WERI-Rb-1 (cell line): ENCODE results near the gene DAO.

ENCODE experiments used
- DNase-seq: peaks from one replicate; pipeline ENCODE4 v3.0.0-alpha.2; 2020
- H3K27ac ChIP-seq: fragments of 250-450 bp; sonication (Bioruptor Pico); 2 replicates; pipeline ENCODE4 v1.5.1; 2020; ENCODE audit warnings: mild to moderate bottlenecking, moderate library complexity
- H3K27me3 ChIP-seq: fragments of 250-450 bp; sonication (Bioruptor Pico); 2 replicates; pipeline ENCODE4 v1.5.1; 2021; ENCODE audit warnings: mild to moderate bottlenecking, low read depth, moderate library complexity; ENCODE audit not compliant: insufficient read depth, severe bottlenecking
- H3K36me3 ChIP-seq: fragments of 250-450 bp; sonication (Bioruptor Pico); 2 replicates; pipeline ENCODE4 v1.5.1; 2020; ENCODE audit warnings: mild to moderate bottlenecking, moderate library complexity
- H3K4me3 ChIP-seq: 2 replicates; pipeline ENCODE4 v1.5.1; 2011; ENCODE audit warnings: low read depth, mild to moderate bottlenecking, control low read depth, low read length
- H3K9me3 ChIP-seq: fragments of 250-450 bp; sonication (Bioruptor Pico); 2 replicates; pipeline ENCODE4 v1.5.1; 2021; ENCODE audit warnings: mild to moderate bottlenecking, moderate library complexity; ENCODE audit not compliant: severe bottlenecking
- TF ChIP-seq, protein P1 (sequence below): IDR thresholded peaks from 2 replicates; pipeline ENCODE4 v1.5.1; 2011; ENCODE audit warnings: low read depth, mild to moderate bottlenecking, control low read depth, inconsistent platforms, low read length

The DAO gene

DNA sequence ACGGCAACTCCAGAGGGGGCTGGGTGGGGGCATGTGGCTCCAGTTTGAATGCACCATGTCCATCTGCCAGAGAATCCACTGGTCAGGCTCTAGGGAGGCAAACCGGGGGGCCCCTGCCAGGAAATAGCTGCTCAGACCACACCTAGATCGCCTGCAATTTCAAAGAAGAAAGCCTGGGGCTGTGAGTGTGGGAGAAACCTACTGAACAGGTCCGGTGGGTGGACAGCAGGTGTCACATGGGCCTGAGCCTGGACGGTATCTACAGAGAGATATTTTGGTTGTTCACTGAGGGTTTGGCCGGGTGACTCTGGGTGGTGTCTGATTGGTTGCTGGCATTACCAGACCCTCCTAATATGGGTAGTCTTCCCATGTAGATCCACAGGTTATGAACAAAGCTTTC lies 32.0 kb downstream of the DAO start:
- DNase-seq = no peak
- H3K27ac ChIP-seq = no peak overlapping the region
- H3K9me3 ChIP-seq = no peaks in the 10 kb centered on the region
- no peak overlapping the region for H3K4me3 ChIP-seq
- no peaks in the 10 kb centered on the region for H3K36me3 ChIP-seq
- TF ChIP-seq, protein P1, sequence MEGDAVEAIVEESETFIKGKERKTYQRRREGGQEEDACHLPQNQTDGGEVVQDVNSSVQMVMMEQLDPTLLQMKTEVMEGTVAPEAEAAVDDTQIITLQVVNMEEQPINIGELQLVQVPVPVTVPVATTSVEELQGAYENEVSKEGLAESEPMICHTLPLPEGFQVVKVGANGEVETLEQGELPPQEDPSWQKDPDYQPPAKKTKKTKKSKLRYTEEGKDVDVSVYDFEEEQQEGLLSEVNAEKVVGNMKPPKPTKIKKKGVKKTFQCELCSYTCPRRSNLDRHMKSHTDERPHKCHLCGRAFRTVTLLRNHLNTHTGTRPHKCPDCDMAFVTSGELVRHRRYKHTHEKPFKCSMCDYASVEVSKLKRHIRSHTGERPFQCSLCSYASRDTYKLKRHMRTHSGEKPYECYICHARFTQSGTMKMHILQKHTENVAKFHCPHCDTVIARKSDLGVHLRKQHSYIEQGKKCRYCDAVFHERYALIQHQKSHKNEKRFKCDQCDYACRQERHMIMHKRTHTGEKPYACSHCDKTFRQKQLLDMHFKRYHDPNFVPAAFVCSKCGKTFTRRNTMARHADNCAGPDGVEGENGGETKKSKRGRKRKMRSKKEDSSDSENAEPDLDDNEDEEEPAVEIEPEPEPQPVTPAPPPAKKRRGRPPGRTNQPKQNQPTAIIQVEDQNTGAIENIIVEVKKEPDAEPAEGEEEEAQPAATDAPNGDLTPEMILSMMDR = no peak
- no peaks in the 10 kb centered on the region for H3K27me3 ChIP-seq

- Histone ChIP-seq H3K27me3 (no peaks in the 10 kb centered on the region), H3K36me3 (no peaks in the 10 kb centered on the region)
Observed at GRCh38 chr12:108912361-108912760, 32.5 kb downstream of the DAO start.

DNA sequence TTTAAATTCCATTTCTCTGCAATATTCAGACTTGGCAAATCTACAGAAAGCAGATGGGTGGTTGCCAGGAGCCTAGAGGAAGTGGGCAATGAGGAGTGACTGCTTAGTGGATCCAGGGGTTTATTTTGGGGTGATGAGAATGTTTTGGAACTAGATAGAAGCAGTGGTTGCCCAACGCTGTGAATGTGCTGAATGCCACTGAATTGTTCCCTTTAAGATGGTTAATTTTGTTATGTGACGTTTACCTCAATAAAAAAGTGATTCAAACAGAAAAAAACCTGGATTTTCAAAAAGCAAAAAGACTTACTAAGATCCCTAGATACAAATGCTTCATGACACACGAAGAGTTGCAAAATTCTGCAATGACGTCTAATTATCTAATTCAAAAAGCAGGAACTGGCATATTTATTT lies 34.2 kb downstream of the DAO start:
- no peak for DNase-seq
- H3K36me3 ChIP-seq = no peaks in the 10 kb centered on the region
- no peak overlapping the region for H3K27ac ChIP-seq
- TF ChIP-seq, protein P1 = no peak
- H3K9me3 ChIP-seq = no peaks in the 10 kb centered on the region
- no peaks in the 10 kb centered on the region for H3K27me3 ChIP-seq
- no peak overlapping the region for H3K4me3 ChIP-seq

More at GRCh38 chr12:108912361-108912760, 32.5 kb downstream of the DAO start:
- Histone ChIP-seq H3K4me3 (no peak overlapping the region), H3K9me3 (no peaks in the 10 kb centered on the region), H3K27ac (no peak overlapping the region)
- TF ChIP-seq, protein P1 = no peak
- DNase-seq = no peak

- no peaks in the 10 kb centered on the region for H3K9me3 ChIP-seq
- peaks cover 3% of the 10 kb centered on the region; the same call in 1 of the 2 replicates for H3K36me3 ChIP-seq
- H3K4me3 ChIP-seq = no peak overlapping the region
- H3K27me3 ChIP-seq = no peaks in the 10 kb centered on the region
- TF ChIP-seq, protein P1 = no peak
- DNase-seq = no peak
- no peak overlapping the region for H3K27ac ChIP-seq
Observed at GRCh38 chr12:108915632-108916133, 35.8 kb downstream of the DAO start.

DNA sequence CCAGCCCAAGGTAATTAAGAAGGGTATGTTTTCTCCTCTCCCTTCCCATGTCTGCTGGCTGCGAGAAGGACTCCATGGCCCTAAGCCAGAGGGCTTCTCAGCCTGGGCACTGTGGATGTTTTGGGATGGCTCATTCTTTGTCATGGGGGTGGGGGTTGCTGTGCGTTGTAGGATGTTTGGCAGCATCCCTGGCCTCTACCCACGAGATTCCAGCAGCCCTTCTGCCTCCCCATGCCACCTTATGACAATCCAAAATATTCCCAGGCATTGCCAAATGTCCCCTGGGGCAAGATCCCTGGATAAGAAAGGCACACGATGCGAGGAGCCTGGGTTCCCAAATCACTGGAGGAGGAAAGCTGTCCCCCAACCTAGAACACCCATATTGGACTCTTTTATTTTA lies 36.4 kb downstream of the DAO start:
- TF ChIP-seq, protein P1 = no peak
- Histone ChIP-seq H3K36me3 (peaks cover 3% of the 10 kb centered on the region; the same call in 1 of the 2 replicates), H3K4me3 (no peak overlapping the region), H3K27me3 (no peaks in the 10 kb centered on the region), H3K9me3 (no peaks in the 10 kb centered on the region), H3K27ac (no peak overlapping the region)
- no peak for DNase-seq

DNA sequence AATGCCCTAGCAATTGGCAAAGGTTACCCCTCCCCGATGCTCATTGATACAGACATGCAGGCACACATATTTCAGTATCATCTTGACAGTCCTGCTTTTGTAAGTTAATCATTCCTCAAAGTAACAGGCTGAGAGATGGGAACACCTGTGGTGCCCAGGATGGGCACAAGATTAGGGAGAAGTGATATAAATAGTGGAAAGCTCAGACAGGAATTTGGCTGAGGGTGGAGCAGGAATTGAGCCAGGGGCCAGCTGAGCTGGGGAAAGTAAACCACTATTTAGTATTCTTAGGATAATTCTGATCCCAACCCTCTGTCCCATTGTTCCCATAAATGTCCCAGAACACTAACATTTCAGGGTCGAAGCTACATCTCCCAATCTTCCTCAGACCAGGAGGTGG lies 38.3 kb downstream of the DAO start:
- H3K9me3 ChIP-seq = peaks cover 5% of the 10 kb centered on the region

More for the DNA sequence above, 38.3 kb downstream of the DAO start:
- H3K27me3 ChIP-seq = no peaks in the 10 kb centered on the region
- H3K36me3 ChIP-seq = peaks cover 15% of the 10 kb centered on the region
- H3K4me3 ChIP-seq = no peak overlapping the region
- TF ChIP-seq, protein P1 = no peak
- DNase-seq = no peak
- no peak overlapping the region for H3K27ac ChIP-seq
